HepG2 (cell line): ENCODE results near the gene ACP5. TPM values are rescaled to one million over a fixed set of nuclear protein-coding genes. Genes with fewer than 3 reads are reported as not detected.

Source experiments
- ATAC-seq: fragments of 200-7000 bp; cut with Tn5 transposase; 3 replicates; pipeline ENCODE4 v1.9.1; 2020; ENCODE audit warnings: mild to moderate bottlenecking, moderate library complexity
- BruUV-seq: library from RNA; stranded (reverse); fragments of 400-500 nt; replicated peaks from 2 replicates; lab custom pipeline; 2021; lab: Mats Ljungman, UMichigan
- CTCF ChIA-PET: fragments of 300-600 bp; formaldehyde crosslinking; extraction: SDS; loops from one replicate; lab custom pipeline; 2021; ENCODE audit warnings: low total read pairs, inconsistent platforms, low intra/inter-chr PET ratio; lab: Yijun Ruan, JAX
- POLR2A ChIA-PET: fragments of 350-600 bp; sonication (Branson Sonifier 250); formaldehyde crosslinking; loops from one replicate; lab custom pipeline; 2020; ENCODE audit warnings: antibody characterized with exemption, inconsistent platforms; lab: Yijun Ruan, JAX
- DNase-seq: peaks from one replicate; pipeline ENCODE4 v3.0.0-alpha.2; 2015; ENCODE audit warnings: low spot score
- FAIRE-seq: peaks from 3 replicates; lab custom pipeline; 2011; peaks lifted over from hg19 to GRCh38; lab: Jason Lieb, UNC
- H2AFZ ChIP-seq: one replicate; pipeline ENCODE4 v1.6.1; 2011; ENCODE audit warnings: low read length, inconsistent platforms
- H3K27ac ChIP-seq: fragments of 300-600 bp; 3 replicates; pipeline ENCODE4 v1.8.0; 2011; ENCODE audit warnings: mixed run types, mild to moderate bottlenecking, mixed read lengths, low read length, inconsistent platforms; ENCODE audit not compliant: insufficient read depth; ENCODE audit errors: extremely low read length
- H3K27me3 ChIP-seq, 2 experiments: fragments of 200-600 bp in 1 of 2; 2 replicates in 1 of 2; 3 replicates in 1 of 2; pipeline versions ENCODE4 v1.6.0 to v1.8.0; 2011; ENCODE audit warnings: low read length in 2 of 2, mild to moderate bottlenecking in 2 of 2, moderate library complexity in 2 of 2, inconsistent platforms in 1 of 2; ENCODE audit not compliant: insufficient read depth in 2 of 2, control insufficient read depth in 1 of 2
- H3K36me3 ChIP-seq, 2 experiments: fragments of 200-600 bp in 1 of 2; replicated peaks in 1 of 2; 2 replicates in 1 of 2; 3 replicates in 1 of 2; pipeline versions ENCODE4 v1.5.1 to v1.8.0; 2011; ENCODE audit warnings: low read length in 2 of 2, inconsistent platforms in 1 of 2; ENCODE audit not compliant: insufficient read depth in 2 of 2, control insufficient read depth in 1 of 2
- H3K4me1 ChIP-seq: 2 replicates; pipeline ENCODE4 v1.5.1; 2012; ENCODE audit warnings: low read length, inconsistent platforms; ENCODE audit not compliant: insufficient read depth
- H3K4me2 ChIP-seq: 2 replicates; pipeline ENCODE4 v1.6.0; 2011; ENCODE audit warnings: low read depth, low read length, inconsistent platforms
- H3K4me3 ChIP-seq, 3 experiments: fragments of 200-600 bp in 1 of 3; sonication (generic), shearing (Covaris generic) in 1 of 3; replicated peaks in 1 of 3; 2 replicates each; pipeline ENCODE4 v1.5.1; 2011 to 2016; ENCODE audit warnings: low read length in 3 of 3, inconsistent platforms in 2 of 3, low read depth in 2 of 3, mild to moderate bottlenecking in 2 of 3, control low read depth in 1 of 3, mixed read lengths in 1 of 3; ENCODE audit not compliant: insufficient read depth in 1 of 3
- H3K79me2 ChIP-seq: one replicate; pipeline ENCODE4 v1.6.1; 2011; ENCODE audit warnings: low read length, inconsistent platforms; ENCODE audit not compliant: insufficient read depth
- H3K9ac ChIP-seq: 2 replicates; pipeline ENCODE4 v1.6.0; 2011; ENCODE audit warnings: mild to moderate bottlenecking, low read depth, low read length, inconsistent platforms; ENCODE audit not compliant: insufficient read depth
- H3K9me3 ChIP-seq: 2 replicates; pipeline ENCODE4 v1.5.1; 2012; ENCODE audit warnings: mild to moderate bottlenecking, low read length
- H4K20me1 ChIP-seq: 2 replicates; pipeline ENCODE4 v1.6.0; 2011; ENCODE audit warnings: inconsistent platforms, mild to moderate bottlenecking, low read length, moderate library complexity; ENCODE audit not compliant: insufficient read depth
- CERS6 ChIP-seq: sonication (generic); formaldehyde crosslinking; IDR thresholded peaks from 2 replicates; pipeline ENCODE4 v1.5.0; 2020; ENCODE audit warnings: missing genetic modification reagents
- CREBL2 ChIP-seq: sonication (generic); formaldehyde crosslinking; IDR thresholded peaks from 2 replicates; pipeline ENCODE4 v1.8.1; 2023; ENCODE audit warnings: missing genetic modification reagents, mild to moderate bottlenecking, borderline replicate concordance
- MAX ChIP-seq: IDR thresholded peaks from 2 replicates; pipeline ENCODE4 v1.6.1; 2012; ENCODE audit warnings: inconsistent platforms
- PATZ1 ChIP-seq: sonication (generic); formaldehyde crosslinking; IDR thresholded peaks from 2 replicates; pipeline ENCODE4 v1.4.0; 2020; ENCODE audit warnings: missing genetic modification reagents
- STAT6 ChIP-seq: sonication (generic); formaldehyde crosslinking; IDR thresholded peaks from 2 replicates; pipeline ENCODE4 v1.4.0; 2020; ENCODE audit warnings: missing genetic modification reagents, mild to moderate bottlenecking, borderline replicate concordance
- THAP9 ChIP-seq: sonication (generic); formaldehyde crosslinking; IDR thresholded peaks from 2 replicates; pipeline ENCODE4; 2020; ENCODE audit warnings: missing genetic modification reagents, mild to moderate bottlenecking, borderline replicate concordance
- ZNF263 ChIP-seq: sonication (generic); formaldehyde crosslinking; IDR thresholded peaks from 2 replicates; pipeline ENCODE4 v1.4.0; 2020; ENCODE audit warnings: missing genetic modification reagents
- WGBS: methylation state at CpG from one replicate; pipeline ENCODE4 v1.1.6; 2017; ENCODE audit warnings: low lambda C conversion rate; 5-methylcytosine and 5-hydroxymethylcytosine counted together
- in situ Hi-C: cut with HindIII; loops from 2 replicates; pipeline ENCODE4 v1.10.0; 2017; ENCODE audit warnings: low pct_unique_long_range_greater_than_20kb; ENCODE audit not compliant: extremely low pct_ligation_motif_present
- intact Hi-C: fragments of 100-400 bp; cut with micrococcal nuclease; formaldehyde crosslinking; loops from one replicate; pipeline ENCODE4 v1.10.0; 2022; ENCODE audit not compliant: unreplicated experiment
- polyA plus RNA-seq, 8 experiments: library from polyadenylated mRNA; depleted of rRNA in 3 of 8; stranded (reverse) in 7 of 8; unstranded in 1 of 8; fragments of >200 nt; fragmentation: Illumina TruSeq in 4 of 8; extraction: Trizol in 4 of 8; gene quantifications; 2 replicates each; pipeline versions ENCODE4 v1.2.1 to v1.2.3, GENCODE V29; 2011 to 2016; ENCODE audit warnings: low read depth in 4 of 8, missing spikeins in 1 of 8, mixed read lengths in 1 of 8; ENCODE audit not compliant: insufficient read depth in 1 of 8
- total RNA-seq, 5 experiments: library from RNA; depleted of rRNA; stranded (reverse); fragments of >200 nt; fragmentation: Illumina TruSeq; extraction: Trizol; gene quantifications; 2 replicates each; pipeline ENCODE4 v1.2.3, GENCODE V29; 2016; ENCODE audit warnings: low read depth in 1 of 5

Gene ACP5
- total and polyA plus RNA-seq, 2 of the 13 experiments (the other 11 are each of a cell fraction or from before 2014, with no cell fraction given): 1.3 to 6.7 TPM

- peak; percentile 54; the same call in 1 of the 2 replicates for TF ChIP-seq THAP9 (CRISPR knock-in tag)
These were observed 18.3 kb downstream of the ACP5 start, which contains the start of gene ELOF1 (continued) for GRCh38 chr19:11558881-11559828.

- in situ Hi-C loops: no loop called here
- H2AFZ ChIP-seq: no peak overlapping the region
- peaks cover 5 to 15% of the 10 kb centered on the region in 2 experiments; a peak in 4 of 5 replicates for H3K36me3 ChIP-seq
- intact Hi-C loops: no loop called here
- 90% methylated on average over 4 of the region's 4 CpGs for WGBS
- POLR2A ChIA-PET: no interaction called here
- 0 out of 2 replicates have a peak overlapping the region, but pooled peaks have one; percentile 1 for H3K4me2 ChIP-seq
- H3K9me3 ChIP-seq: no peaks in the 10 kb centered on the region
- H3K9ac ChIP-seq: no peak overlapping the region
- no peak overlapping the region for H3K27ac ChIP-seq
- H3K4me3 ChIP-seq: no peak overlapping the region
- no peak for FAIRE-seq
- CTCF ChIA-PET: no interaction called here
- BruUV-seq: no TSS peak
- no peak for ATAC-seq
- DNase-seq: no peak
- peaks cover 32% of the 10 kb centered on the region for H3K79me2 ChIP-seq
- no peaks in the 10 kb centered on the region for H4K20me1 ChIP-seq
- H3K27me3 ChIP-seq: no peaks in the 10 kb centered on the region
- H3K4me1 ChIP-seq: peaks cover 31% of the 10 kb centered on the region
- TF ChIP-seq STAT6 (CRISPR knock-in tag) (no peak), PATZ1 (CRISPR knock-in tag) (no peak), MAX (no peak), CREBL2 (CRISPR knock-in tag) (no peak), CERS6 (CRISPR knock-in tag) (no peak), ZNF263 (CRISPR knock-in tag) (peak; percentile 74)
These were observed 20.6 kb downstream of the ACP5 start for GRCh38 chr19:11556634-11557420.
